Osteoblast (primary cell): ENCODE measurements around the gene CFAP77. TPM values are rescaled to one million over a fixed set of nuclear protein-coding genes. Genes with fewer than 3 reads are reported as not detected.

Experiments
- DNase-seq: peaks from one replicate; pipeline ENCODE4 v3.0.0; 2011; ENCODE audit warnings: low spot score, mixed read lengths; ENCODE audit not compliant: insufficient read length; ENCODE audit errors: missing footprints
- H2AFZ ChIP-seq: 2 replicates; pipeline ENCODE4 v1.6.0; 2011; ENCODE audit warnings: mild to moderate bottlenecking, low read length
- H3K27ac ChIP-seq: 2 replicates; pipeline ENCODE4 v1.5.1; 2011; ENCODE audit warnings: mild to moderate bottlenecking, low read depth, low read length, moderate library complexity
- H3K27me3 ChIP-seq: 2 replicates; pipeline ENCODE4 v1.6.0; 2012; ENCODE audit warnings: mild to moderate bottlenecking, control low read depth, inconsistent platforms, low read length, moderate library complexity; ENCODE audit not compliant: insufficient read depth
- H3K36me3 ChIP-seq: 2 replicates; pipeline ENCODE4 v1.5.1; 2011; ENCODE audit warnings: mild to moderate bottlenecking, low read length, control low read depth, moderate library complexity; ENCODE audit not compliant: insufficient read depth
- H3K4me1 ChIP-seq: 2 replicates; pipeline ENCODE4 v1.5.1; 2011; ENCODE audit warnings: mild to moderate bottlenecking, low read length, control low read depth, moderate library complexity; ENCODE audit not compliant: insufficient read depth
- H3K4me2 ChIP-seq: 2 replicates; pipeline ENCODE4 v1.6.0; 2011; ENCODE audit warnings: mild to moderate bottlenecking, low read length; ENCODE audit not compliant: insufficient read depth
- H3K4me3 ChIP-seq: fragments of 200-600 bp; sonication (generic); 3 replicates; pipeline ENCODE4 v1.5.1; 2012; ENCODE audit warnings: mild to moderate bottlenecking, low read length, inconsistent platforms; ENCODE audit not compliant: insufficient read depth
- H3K79me2 ChIP-seq: 2 replicates; pipeline ENCODE4 v1.6.0; 2012; ENCODE audit warnings: mild to moderate bottlenecking, low read length, control low read depth, inconsistent platforms; ENCODE audit not compliant: insufficient read depth
- H3K9me3 ChIP-seq: 2 replicates; pipeline ENCODE4 v1.5.1; 2011; ENCODE audit warnings: low read depth, low read length, control low read depth
- H4K20me1 ChIP-seq: 2 replicates; pipeline ENCODE4 v1.6.0; 2012; ENCODE audit warnings: mild to moderate bottlenecking, low read length, control low read depth; ENCODE audit not compliant: insufficient read depth
- CTCF ChIP-seq: IDR thresholded peaks from 2 replicates; pipeline ENCODE4 v1.5.1; 2011; ENCODE audit warnings: mild to moderate bottlenecking, low read depth, low read length, moderate library complexity; ENCODE audit errors: extremely low read depth
- total RNA-seq: library from RNA; depleted of rRNA; stranded (reverse); fragments of >200 nt; gene quantifications from 2 replicates; pipeline ENCODE4 v1.2.3, GENCODE V29; 2012

Gene CFAP77
- total RNA-seq, 1 donor: 0.36 TPM

DNA sequence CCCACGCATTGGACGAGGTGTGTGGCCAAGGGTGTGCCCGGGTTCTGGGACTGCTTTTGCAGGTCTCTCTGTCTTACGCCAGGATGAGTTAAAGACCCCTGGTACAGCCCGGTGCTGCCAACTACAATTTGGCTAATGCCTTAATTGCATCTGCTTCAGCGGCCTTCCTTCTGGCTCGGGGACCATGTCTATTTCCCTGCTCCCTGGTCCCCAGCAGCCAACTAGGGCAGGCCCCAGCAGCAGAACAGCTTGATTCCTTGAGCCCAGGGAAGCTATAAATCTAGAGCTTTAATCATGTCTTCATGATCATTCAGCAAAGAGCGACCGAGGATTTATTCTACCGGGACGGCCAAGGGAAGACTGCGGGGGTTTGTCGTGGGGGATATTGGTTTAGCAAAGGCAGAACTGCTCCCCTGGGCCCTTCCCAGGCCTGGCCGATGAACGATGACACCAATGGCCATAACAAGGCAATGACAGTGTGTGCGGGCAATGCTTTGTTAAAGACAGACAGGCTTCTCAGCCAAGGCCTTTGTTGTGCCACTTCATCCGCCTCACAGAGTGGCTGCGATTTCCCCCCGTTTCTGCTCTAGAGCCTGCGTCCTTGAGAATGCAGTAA is 51.4 kb downstream of the CFAP77 start:
- H3K27me3 ChIP-seq: peaks cover 36% of the 10 kb centered on the region
- no peak overlapping the region for H3K4me3 ChIP-seq
- DNase-seq: no peak
- H3K4me2 ChIP-seq: no peak overlapping the region
- no peaks in the 10 kb centered on the region for H4K20me1 ChIP-seq
- no peaks in the 10 kb centered on the region for H3K9me3 ChIP-seq
- H3K4me1 ChIP-seq: no peaks in the 10 kb centered on the region
- no peak for TF ChIP-seq CTCF
- H2AFZ ChIP-seq: no peak overlapping the region
- H3K27ac ChIP-seq: no peak overlapping the region
- no peaks in the 10 kb centered on the region for H3K79me2 ChIP-seq
- H3K36me3 ChIP-seq: no peaks in the 10 kb centered on the region

DNA sequence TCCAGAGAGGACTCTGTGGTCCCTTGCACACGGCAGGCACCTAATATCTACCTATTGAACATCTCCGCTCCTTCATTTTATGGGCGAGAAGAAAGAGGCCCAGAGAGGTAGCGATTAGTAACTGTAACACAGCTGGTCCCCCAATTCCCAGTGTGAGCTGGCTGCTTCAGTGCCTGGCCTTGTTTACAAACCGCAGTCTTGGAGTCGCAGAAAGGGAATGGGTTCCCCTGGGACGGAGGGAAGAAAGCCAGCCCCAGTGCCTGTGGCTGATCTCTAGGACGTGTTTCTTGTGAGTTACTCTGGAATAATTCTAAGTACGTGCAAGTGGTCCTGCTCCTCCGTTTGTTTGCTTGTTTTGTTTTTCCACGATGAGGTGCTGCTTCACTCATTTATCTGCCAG is 52.0 kb downstream of the CFAP77 start:
- TF ChIP-seq CTCF: no peak
- H3K27me3 ChIP-seq: peaks cover 38% of the 10 kb centered on the region
- no peak overlapping the region for H3K4me2 ChIP-seq
- H3K27ac ChIP-seq: no peak overlapping the region
- DNase-seq: no peak
- H2AFZ ChIP-seq: no peak overlapping the region
- H3K4me1 ChIP-seq: no peaks in the 10 kb centered on the region
- H3K79me2 ChIP-seq: no peaks in the 10 kb centered on the region
- no peaks in the 10 kb centered on the region for H4K20me1 ChIP-seq
- H3K9me3 ChIP-seq: no peaks in the 10 kb centered on the region
- no peak overlapping the region for H3K4me3 ChIP-seq
- no peaks in the 10 kb centered on the region for H3K36me3 ChIP-seq

DNA sequence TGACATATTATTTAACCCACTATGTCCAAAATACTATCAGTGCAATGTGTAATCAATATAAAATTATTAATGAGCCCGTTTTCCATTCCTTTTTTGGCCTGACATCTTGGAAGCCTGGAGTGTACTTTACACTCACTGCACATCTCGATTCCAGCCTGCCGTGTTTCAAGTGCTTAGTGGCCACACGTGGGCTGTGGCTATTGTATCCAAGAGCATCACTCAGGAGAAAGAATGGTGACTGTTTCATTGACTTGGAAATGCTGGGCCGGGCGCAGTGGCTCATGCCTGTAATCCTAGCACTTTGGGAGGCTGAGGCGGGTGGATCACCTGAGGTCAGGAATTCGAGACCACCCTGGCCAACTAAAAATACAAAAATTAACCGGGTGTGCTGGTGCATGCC is 54.5 kb downstream of the CFAP77 start:
- Histone ChIP-seq H3K4me2 (no peak overlapping the region), H2AFZ (no peak overlapping the region), H3K27me3 (peaks cover 33% of the 10 kb centered on the region), H3K36me3 (no peaks in the 10 kb centered on the region), H3K9me3 (no peaks in the 10 kb centered on the region), H3K4me1 (no peaks in the 10 kb centered on the region), H3K4me3 (no peak overlapping the region), H3K79me2 (no peaks in the 10 kb centered on the region), H3K27ac (no peak overlapping the region), H4K20me1 (no peaks in the 10 kb centered on the region)
- DNase-seq: no peak
- no peak for TF ChIP-seq CTCF

GRCh38 chr9:132465131-132465635 is 55.2 kb downstream of the CFAP77 start:
- Histone ChIP-seq H3K9me3 (no peaks in the 10 kb centered on the region), H2AFZ (no peak overlapping the region), H3K4me2 (no peak overlapping the region), H3K79me2 (no peaks in the 10 kb centered on the region), H3K36me3 (no peaks in the 10 kb centered on the region), H4K20me1 (no peaks in the 10 kb centered on the region), H3K4me3 (no peak overlapping the region), H3K27me3 (peaks cover 34% of the 10 kb centered on the region), H3K4me1 (no peaks in the 10 kb centered on the region), H3K27ac (no peak overlapping the region)
- no peak for TF ChIP-seq CTCF
- DNase-seq: no peak
